ENCODE results near the gene FILIP1. TPM values are rescaled to one million over a fixed set of nuclear protein-coding genes. Genes with fewer than 3 reads are reported as not detected.
A peak's percentile ranks its signal among the peaks of the same experiment; 100 is the strongest.

The FILIP1 gene
- total and polyA plus RNA-seq, 4 donors, result 2.0 to 10.4 (median 5.4) TPM

DNA sequence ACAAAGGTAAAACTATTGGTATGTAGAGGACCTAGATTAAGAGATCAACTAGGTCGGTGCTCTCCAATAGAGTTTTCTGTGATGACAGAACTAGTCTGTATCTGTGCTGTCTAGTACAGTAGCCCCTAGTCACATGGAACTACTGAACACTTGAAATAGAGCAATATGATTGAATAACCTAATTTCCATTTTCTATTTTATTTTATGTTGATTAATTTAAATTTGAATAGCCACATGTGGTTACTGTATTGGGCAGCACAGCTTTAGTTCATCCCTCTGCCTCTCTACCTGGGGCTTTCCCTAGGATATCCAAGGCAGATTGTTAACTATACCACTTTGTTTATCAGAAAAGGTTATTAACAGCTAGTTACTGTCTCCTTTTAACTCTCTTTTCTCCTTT lies 27.0 kb downstream of the FILIP1 start:
- H3K9me3 ChIP-seq (ENCODE audit: control insufficient read depth, insufficient read depth, low read length), result no peaks in the 10 kb centered on the region
- no peaks in the 10 kb centered on the region for H3K36me3 ChIP-seq (ENCODE audit: control insufficient read depth, insufficient read depth, low read length)
- H3K4me3 ChIP-seq (ENCODE audit: low read depth, low read length), result no peak overlapping the region
- H3K27me3 ChIP-seq (ENCODE audit: control insufficient read depth, insufficient read depth, low read length), result no peaks in the 10 kb centered on the region
- H3K27ac ChIP-seq (ENCODE audit: low read depth, low read length), result no peak overlapping the region
- no peak for DNase-seq (ENCODE audit: low read depth in 4 of 6, low spot score in 6 of 6)
- WGBS (ENCODE audit: insufficient coverage), result no CpG with 5 or more reads among the region's 1 CpG
- H3K4me1 ChIP-seq (ENCODE audit: control insufficient read depth, insufficient read depth, low read length), result no peaks in the 10 kb centered on the region

DNA sequence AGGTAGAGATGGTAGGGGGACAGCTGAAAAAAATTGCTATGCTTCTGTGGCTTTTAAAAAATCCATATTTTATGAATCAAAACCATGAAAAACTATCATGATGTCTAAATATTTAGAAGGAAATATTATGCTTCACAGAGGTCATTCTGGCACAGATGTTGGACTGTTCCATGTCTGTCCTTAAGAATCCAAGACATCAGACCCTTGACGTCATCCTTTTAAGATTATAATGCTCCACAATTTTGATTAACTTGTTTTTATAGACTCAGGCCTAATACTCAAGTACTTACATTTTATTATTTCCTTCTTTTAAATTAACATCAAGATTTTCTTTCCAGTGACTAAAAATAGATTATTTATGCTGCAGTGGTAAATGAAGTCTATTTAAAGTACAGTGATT lies 29.7 kb downstream of the FILIP1 start:
- Histone ChIP-seq H3K27me3 (ENCODE audit: control insufficient read depth, insufficient read depth, low read length) (no peaks in the 10 kb centered on the region), H3K36me3 (ENCODE audit: control insufficient read depth, insufficient read depth, low read length) (no peaks in the 10 kb centered on the region), H3K9me3 (ENCODE audit: control insufficient read depth, insufficient read depth, low read length) (no peaks in the 10 kb centered on the region), H3K4me3 (ENCODE audit: low read depth, low read length) (no peak overlapping the region), H3K4me1 (ENCODE audit: control insufficient read depth, insufficient read depth, low read length) (no peaks in the 10 kb centered on the region), H3K27ac (ENCODE audit: low read depth, low read length) (no peak overlapping the region)
- 17% methylated on average over 1 of the region's 1 CpG for WGBS (ENCODE audit: insufficient coverage)
- DNase-seq (ENCODE audit: low read depth in 4 of 6, low spot score in 6 of 6), result no peak

DNA sequence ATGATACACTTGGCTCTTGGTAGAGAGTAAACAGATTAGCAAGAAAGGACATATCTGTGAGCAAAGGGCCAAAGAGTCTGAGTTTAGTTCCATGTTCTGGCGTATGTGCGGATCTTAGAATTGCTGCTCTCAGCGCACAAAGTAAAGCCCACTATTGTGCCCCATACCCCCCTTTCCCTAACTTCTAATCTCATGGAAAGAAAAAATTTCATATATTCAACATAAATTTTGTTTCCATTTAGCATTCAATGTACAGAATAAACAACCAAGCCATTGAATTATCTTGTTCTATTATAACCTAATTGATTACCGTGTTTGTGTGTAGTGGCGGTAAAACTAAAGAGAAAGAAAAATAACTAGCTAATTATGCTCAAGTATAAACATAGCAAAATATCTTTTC lies 30.5 kb downstream of the FILIP1 start:
- DNase-seq (ENCODE audit: low read depth in 4 of 6, low spot score in 6 of 6), result no peak
- H3K4me1 ChIP-seq (ENCODE audit: control insufficient read depth, insufficient read depth, low read length), result no peaks in the 10 kb centered on the region
- 100% methylated on average over 3 of the region's 5 CpGs for WGBS (ENCODE audit: insufficient coverage)
- H3K4me3 ChIP-seq (ENCODE audit: low read depth, low read length), result no peak overlapping the region
- no peaks in the 10 kb centered on the region for H3K9me3 ChIP-seq (ENCODE audit: control insufficient read depth, insufficient read depth, low read length)
- H3K27me3 ChIP-seq (ENCODE audit: control insufficient read depth, insufficient read depth, low read length), result no peaks in the 10 kb centered on the region
- no peaks in the 10 kb centered on the region for H3K36me3 ChIP-seq (ENCODE audit: control insufficient read depth, insufficient read depth, low read length)
- H3K27ac ChIP-seq (ENCODE audit: low read depth, low read length), result no peak overlapping the region

DNA sequence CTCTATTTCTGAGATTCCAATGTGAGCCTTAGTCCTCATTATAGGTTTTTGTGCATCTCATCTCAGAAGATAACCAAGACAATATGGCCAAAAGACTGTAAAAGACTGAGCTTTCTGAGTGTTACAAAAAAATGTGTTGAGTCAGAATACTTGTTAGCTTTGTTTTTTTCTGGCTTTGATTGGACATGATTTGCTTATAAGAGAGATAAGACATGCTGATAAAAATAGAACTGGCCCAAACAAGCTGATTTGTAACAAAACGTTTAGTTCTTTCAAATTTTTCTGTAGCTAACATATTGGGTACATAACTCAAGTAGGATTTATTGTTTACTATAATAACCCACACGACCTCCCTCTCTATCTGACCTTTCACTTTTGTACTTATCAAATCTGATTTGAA lies 32.9 kb downstream of the FILIP1 start:
- no CpG with 5 or more reads among the region's 2 CpGs for WGBS (ENCODE audit: insufficient coverage)
- H3K27me3 ChIP-seq (ENCODE audit: control insufficient read depth, insufficient read depth, low read length), result no peaks in the 10 kb centered on the region
- H3K4me3 ChIP-seq (ENCODE audit: low read depth, low read length), result no peak overlapping the region
- H3K9me3 ChIP-seq (ENCODE audit: control insufficient read depth, insufficient read depth, low read length), result no peaks in the 10 kb centered on the region
- no peak overlapping the region for H3K27ac ChIP-seq (ENCODE audit: low read depth, low read length)
- no peaks in the 10 kb centered on the region for H3K4me1 ChIP-seq (ENCODE audit: control insufficient read depth, insufficient read depth, low read length)
- H3K36me3 ChIP-seq (ENCODE audit: control insufficient read depth, insufficient read depth, low read length), result no peaks in the 10 kb centered on the region
- DNase-seq (ENCODE audit: low read depth in 4 of 6, low spot score in 6 of 6), result no peak

DNA sequence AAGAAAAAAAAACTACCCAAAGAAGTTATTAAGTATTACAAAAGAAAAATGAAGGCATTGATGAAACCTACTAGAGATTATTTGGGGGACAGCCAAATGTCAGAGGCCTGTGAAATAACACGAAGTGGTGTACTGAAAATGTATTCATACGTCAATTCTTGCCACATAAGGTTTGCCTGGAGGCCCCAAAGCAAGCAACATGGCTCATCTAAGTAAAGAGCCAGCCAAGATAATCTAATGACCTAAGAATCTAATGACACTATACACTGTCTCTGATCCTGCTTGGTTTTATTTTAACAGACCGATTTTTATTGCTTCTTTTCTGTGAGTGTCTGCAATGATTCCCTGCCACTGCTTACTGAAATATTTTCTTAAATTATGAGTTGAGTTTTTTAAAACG lies 34.7 kb downstream of the FILIP1 start:
- Histone ChIP-seq H3K36me3 (ENCODE audit: control insufficient read depth, insufficient read depth, low read length) (no peaks in the 10 kb centered on the region), H3K4me1 (ENCODE audit: control insufficient read depth, insufficient read depth, low read length) (no peaks in the 10 kb centered on the region), H3K9me3 (ENCODE audit: control insufficient read depth, insufficient read depth, low read length) (no peaks in the 10 kb centered on the region), H3K27me3 (ENCODE audit: control insufficient read depth, insufficient read depth, low read length) (no peaks in the 10 kb centered on the region), H3K27ac (ENCODE audit: low read depth, low read length) (peak overlapping the region; percentile 62), H3K4me3 (ENCODE audit: low read depth, low read length) (no peak overlapping the region)
- 69% methylated on average over 2 of the region's 4 CpGs for WGBS (ENCODE audit: insufficient coverage)
- peak in 1 of 6 donors; percentile 41 for DNase-seq (ENCODE audit: low read depth in 4 of 6, low spot score in 6 of 6)

DNA sequence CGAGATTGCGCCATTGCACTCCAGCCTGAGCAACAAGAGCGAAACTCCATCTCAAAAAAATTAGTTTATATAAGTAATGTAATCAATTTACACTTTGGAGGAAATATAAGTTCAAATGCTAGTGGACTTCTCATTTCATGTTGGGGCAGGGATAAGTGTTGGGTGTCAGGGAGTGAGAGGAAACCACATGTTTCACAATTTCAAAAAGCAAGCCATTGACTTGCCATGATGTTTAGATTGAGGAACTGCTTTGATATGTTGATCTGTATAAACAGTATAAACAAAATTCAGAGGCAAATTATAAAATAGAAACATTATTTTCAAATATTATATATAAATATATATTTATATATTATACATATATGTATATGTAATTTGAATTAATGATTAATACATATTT lies 42.7 kb downstream of the FILIP1 start:
- Histone ChIP-seq H3K4me1 (ENCODE audit: control insufficient read depth, insufficient read depth, low read length) (no peaks in the 10 kb centered on the region), H3K27ac (ENCODE audit: low read depth, low read length) (no peak overlapping the region), H3K9me3 (ENCODE audit: control insufficient read depth, insufficient read depth, low read length) (no peaks in the 10 kb centered on the region), H3K4me3 (ENCODE audit: low read depth, low read length) (no peak overlapping the region), H3K27me3 (ENCODE audit: control insufficient read depth, insufficient read depth, low read length) (no peaks in the 10 kb centered on the region), H3K36me3 (ENCODE audit: control insufficient read depth, insufficient read depth, low read length) (no peaks in the 10 kb centered on the region)
- no peak for DNase-seq (ENCODE audit: low read depth in 4 of 6, low spot score in 6 of 6)
- no CpG with 5 or more reads among the region's 3 CpGs for WGBS (ENCODE audit: insufficient coverage)

DNA sequence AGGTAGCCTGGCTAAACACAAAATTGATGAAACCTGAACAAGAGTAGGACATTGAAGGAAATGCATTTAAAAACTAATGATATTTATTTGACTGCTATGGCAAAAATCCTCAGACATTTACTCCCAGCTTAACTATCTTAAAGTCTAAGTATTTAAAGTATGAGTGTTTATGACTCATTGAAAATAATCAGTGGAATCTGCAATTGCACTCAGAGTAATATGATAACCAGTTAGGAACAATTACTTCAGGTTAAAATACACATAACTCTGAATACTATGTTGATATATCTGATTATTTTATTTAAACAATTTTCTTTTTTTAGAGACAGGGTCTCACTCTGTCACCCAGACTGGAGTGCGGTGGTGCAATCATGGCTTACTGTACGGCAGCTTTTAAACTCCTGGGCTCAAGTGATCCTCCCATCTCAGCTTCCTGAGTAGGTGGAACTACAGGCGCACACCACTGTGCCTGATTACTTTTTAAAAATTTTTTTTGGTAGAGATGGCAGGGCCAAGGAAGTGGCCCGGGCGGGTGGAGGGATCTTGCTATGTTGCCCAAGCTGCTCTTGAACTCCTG lies 43.9 kb downstream of the FILIP1 start:
- no peaks in the 10 kb centered on the region for H3K9me3 ChIP-seq (ENCODE audit: control insufficient read depth, insufficient read depth, low read length)
- no peak overlapping the region for H3K4me3 ChIP-seq (ENCODE audit: low read depth, low read length)
- DNase-seq (ENCODE audit: low read depth in 4 of 6, low spot score in 6 of 6), result no peak
- no peaks in the 10 kb centered on the region for H3K36me3 ChIP-seq (ENCODE audit: control insufficient read depth, insufficient read depth, low read length)
- H3K27me3 ChIP-seq (ENCODE audit: control insufficient read depth, insufficient read depth, low read length), result no peaks in the 10 kb centered on the region
- H3K27ac ChIP-seq (ENCODE audit: low read depth, low read length), result no peak overlapping the region
- 91% methylated on average over 3 of the region's 5 CpGs for WGBS (ENCODE audit: insufficient coverage)
- no peaks in the 10 kb centered on the region for H3K4me1 ChIP-seq (ENCODE audit: control insufficient read depth, insufficient read depth, low read length)

DNA sequence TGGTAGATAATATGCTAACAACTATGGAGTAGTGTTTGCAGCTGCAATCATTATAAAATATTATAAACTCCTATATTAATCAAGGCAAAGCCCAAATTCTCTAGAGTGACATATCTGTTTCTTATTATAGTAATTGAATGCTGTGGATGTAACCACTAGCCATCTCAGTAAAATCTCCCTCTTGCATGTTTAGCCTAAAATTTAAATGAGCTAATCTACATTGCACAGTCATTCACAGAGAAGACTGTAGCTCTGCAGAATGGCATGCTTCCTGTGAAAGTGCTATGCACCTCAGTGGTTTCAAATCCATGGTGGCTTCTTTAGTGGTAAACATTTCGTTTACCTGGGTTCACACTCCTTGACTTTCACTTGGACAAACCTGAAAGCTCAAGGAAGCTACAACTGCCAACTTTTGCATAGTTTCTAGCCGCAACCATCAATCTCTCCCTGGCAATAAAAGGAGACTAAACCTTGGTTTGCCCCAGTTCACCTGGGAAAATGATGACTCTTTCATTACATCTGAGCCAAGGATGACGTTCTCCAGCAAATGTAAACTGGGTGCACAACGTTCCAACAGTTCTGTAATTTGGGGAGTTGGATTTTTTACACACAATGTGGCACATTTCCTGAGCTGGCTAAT lies 47.2 kb downstream of the FILIP1 start:
- Histone ChIP-seq H3K27me3 (ENCODE audit: control insufficient read depth, insufficient read depth, low read length) (no peaks in the 10 kb centered on the region), H3K4me1 (ENCODE audit: control insufficient read depth, insufficient read depth, low read length) (no peaks in the 10 kb centered on the region), H3K36me3 (ENCODE audit: control insufficient read depth, insufficient read depth, low read length) (no peaks in the 10 kb centered on the region), H3K27ac (ENCODE audit: low read depth, low read length) (no peak overlapping the region), H3K4me3 (ENCODE audit: low read depth, low read length) (no peak overlapping the region), H3K9me3 (ENCODE audit: control insufficient read depth, insufficient read depth, low read length) (no peaks in the 10 kb centered on the region)
- 86% methylated on average over 2 of the region's 4 CpGs for WGBS (ENCODE audit: insufficient coverage)
- peak in 1 of 6 donors; percentile 69 for DNase-seq (ENCODE audit: low read depth in 4 of 6, low spot score in 6 of 6)

DNA sequence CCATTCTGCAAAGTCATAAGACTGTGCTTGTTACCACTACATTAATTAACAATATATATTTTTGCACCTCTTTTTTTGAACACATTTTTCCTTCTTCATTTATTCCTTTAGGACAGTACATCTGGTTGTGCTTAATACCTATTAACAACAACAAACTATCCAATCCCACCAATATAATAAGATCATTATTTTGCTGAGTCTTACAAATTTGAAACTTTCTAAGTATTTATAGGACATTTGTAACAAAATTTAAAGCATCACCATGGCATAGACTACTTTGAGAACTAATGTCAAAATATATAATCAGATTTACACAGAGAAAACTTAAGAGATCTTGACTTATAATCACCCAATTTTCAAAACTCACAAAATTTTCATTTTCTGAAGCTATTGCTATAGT lies 47.9 kb downstream of the FILIP1 start:
- no peaks in the 10 kb centered on the region for H3K9me3 ChIP-seq (ENCODE audit: control insufficient read depth, insufficient read depth, low read length)
- no peak for DNase-seq (ENCODE audit: low read depth in 4 of 6, low spot score in 6 of 6)
- no peak overlapping the region for H3K27ac ChIP-seq (ENCODE audit: low read depth, low read length)
- no peaks in the 10 kb centered on the region for H3K27me3 ChIP-seq (ENCODE audit: control insufficient read depth, insufficient read depth, low read length)
- H3K36me3 ChIP-seq (ENCODE audit: control insufficient read depth, insufficient read depth, low read length), result no peaks in the 10 kb centered on the region
- no peaks in the 10 kb centered on the region for H3K4me1 ChIP-seq (ENCODE audit: control insufficient read depth, insufficient read depth, low read length)
- no peak overlapping the region for H3K4me3 ChIP-seq (ENCODE audit: low read depth, low read length)

DNA sequence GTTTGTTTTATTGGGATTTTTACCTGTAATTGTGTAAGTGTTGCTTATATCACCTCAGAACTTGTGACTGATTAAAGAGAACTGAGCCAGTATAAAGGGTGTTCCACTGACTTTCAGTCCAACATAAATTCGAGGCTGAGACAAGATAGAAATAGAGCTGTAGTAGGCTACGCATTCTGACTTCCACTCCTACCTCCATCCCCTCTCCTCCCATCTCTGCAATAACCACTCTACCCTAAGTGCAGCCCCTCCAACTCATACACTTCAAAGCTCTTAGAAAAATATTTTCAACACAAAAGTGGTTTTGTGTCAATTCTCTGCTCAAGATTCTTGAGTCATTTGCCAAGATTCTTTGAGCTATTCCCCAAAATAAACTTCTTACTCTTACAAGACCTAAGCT lies 48.7 kb downstream of the FILIP1 start:
- WGBS (ENCODE audit: insufficient coverage), result 78% methylated on average over 1 of the region's 2 CpGs
- no peak for DNase-seq (ENCODE audit: low read depth in 4 of 6, low spot score in 6 of 6)
- Histone ChIP-seq H3K9me3 (ENCODE audit: control insufficient read depth, insufficient read depth, low read length) (no peaks in the 10 kb centered on the region), H3K4me3 (ENCODE audit: low read depth, low read length) (no peak overlapping the region), H3K27ac (ENCODE audit: low read depth, low read length) (no peak overlapping the region), H3K4me1 (ENCODE audit: control insufficient read depth, insufficient read depth, low read length) (no peaks in the 10 kb centered on the region), H3K27me3 (ENCODE audit: control insufficient read depth, insufficient read depth, low read length) (no peaks in the 10 kb centered on the region), H3K36me3 (ENCODE audit: control insufficient read depth, insufficient read depth, low read length) (no peaks in the 10 kb centered on the region)

Data from spinal cord (tissue), 10 donors.